Stimulated activated CD8-positive, alpha-beta memory T cell treated with anti-CD3 and anti-CD28 coated beads, Interleukin-15, amount 100 ng/mL, for 48 hours (primary cell): Measurements from ENCODE around the gene CDKL5.
A peak's percentile ranks its signal among the peaks of the same experiment; 100 is the strongest.
"Not testable (repeated sequence)": the region's sequence is repeated elsewhere in the genome, so short reads cannot be mapped to it uniquely, and the experiment has no call there.

Experiments
- DNase-seq, 2 donors: peaks; one replicate each; pipeline ENCODE4 v3.0.0-alpha.2; 2020; ENCODE audit warnings: low read depth in 2 of 2

The CDKL5 gene

GRCh38 chrX:18425199-18426003, at the start of gene CDKL5:
Gene CDKL5 (plus strand): TSS chrX:18425608. CDS start chrX:18507097, 81,489 bp downstream.
- peak; percentile 87 to 90 for DNase-seq

DNA sequence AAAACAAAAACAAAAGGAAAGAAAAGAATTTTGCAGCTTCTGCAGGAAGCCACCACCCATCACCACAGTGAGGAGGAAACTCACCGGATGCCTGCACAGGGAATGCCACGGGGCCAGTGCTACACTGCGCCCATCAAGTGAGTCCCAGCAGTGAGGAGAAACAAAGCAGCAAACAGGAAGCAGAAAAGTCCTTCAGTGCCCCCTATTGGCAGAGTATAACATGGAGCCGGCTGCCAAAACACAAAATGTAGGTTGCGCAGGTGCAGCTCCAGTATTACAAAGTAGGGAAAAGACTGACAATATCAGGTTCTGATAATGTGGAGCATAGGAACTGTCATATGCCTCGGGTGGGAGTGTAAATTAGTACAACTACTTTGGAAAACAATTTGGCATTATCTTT, 47.6 kb upstream of the CDKL5 start:
- no peak for DNase-seq

DNA sequence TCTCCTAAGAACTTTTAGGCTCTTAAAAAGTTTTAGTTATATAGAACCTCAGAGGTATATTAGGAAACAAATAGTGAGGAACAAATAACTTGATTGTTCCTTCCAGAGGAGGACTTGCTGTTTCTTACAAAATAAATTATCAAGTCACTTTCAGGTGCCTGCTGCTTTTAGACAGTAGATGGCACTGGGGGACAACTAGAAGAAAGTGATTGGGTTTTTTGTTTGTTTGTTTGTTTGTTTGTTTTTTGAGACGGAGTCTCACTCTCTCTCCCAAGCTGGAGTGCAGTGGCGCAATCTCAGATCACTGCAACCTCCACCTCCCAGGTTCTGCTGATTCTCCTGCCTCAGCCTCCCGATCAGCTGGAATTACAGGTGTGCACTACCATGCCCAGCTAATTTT, 35.4 kb upstream of the CDKL5 start:
- no peak for DNase-seq

GRCh38 chrX:18390941-18391538, 34.4 kb upstream of the CDKL5 start:
- DNase-seq, result peak in 1 of 2 donors; percentile 1

DNA sequence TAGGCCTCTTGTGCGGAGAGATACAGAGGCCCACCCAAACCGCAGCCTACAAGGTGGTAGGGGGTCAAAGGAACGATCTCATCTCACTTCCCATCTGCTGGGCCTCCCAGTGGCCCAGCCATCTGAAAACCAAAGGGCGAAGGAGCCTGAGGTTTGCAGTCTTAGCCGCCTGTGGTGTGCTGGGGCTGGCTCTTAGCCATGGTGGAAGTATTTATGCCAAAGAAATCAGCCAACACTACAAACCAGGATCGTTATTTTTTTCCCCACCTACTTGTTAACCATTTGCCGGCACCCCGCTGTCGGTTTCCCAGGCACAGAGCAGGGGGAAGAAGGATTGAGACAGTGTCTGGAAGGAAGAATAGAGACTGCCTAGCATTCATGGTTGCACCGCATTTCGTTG, 30.9 kb upstream of the CDKL5 start:
- no peak for DNase-seq

- no peak for DNase-seq
These were observed 23.6 kb upstream of the CDKL5 start for GRCh38 chrX:18401848-18402213.

DNA sequence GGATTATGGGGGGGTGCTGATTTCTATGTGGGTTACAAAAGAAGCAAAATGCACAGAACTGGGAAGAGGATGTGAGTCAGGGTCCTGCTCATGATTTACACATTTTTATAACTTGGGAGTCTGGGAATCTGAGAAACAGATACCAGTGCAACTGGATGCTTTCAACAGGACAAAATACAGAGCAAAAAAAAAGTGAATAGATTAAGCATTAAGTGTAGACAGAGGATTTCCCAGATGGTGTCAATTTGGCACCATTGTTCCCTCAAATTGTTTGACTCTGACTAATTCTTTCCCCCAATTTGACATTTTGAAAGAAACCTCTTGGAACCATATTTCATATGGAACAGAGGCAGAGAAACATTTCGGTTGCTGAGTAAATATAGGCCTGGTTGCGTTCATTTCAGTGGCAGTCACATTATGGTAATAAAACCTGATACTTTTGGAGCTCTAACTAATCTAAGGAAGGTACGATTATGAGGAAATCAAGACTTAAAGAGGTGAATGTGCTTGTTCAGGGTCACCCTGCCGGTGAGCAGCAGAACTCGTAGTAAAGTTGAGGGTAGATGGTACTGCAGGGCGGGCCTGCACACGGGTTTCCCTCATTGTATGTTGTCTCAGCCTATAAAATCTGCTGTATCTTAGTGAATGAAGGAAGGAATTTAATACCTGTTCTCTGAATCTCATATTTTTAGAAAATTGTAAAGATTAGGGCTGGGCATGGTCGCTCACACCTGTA, 18.7 kb upstream of the CDKL5 start:
- no peak for DNase-seq

- no peak for DNase-seq
These were observed 15.4 kb upstream of the CDKL5 start for GRCh38 chrX:18410038-18410437.

- DNase-seq, result no peak
These were observed 10.0 kb upstream of the CDKL5 start for GRCh38 chrX:18415386-18415785.

DNA sequence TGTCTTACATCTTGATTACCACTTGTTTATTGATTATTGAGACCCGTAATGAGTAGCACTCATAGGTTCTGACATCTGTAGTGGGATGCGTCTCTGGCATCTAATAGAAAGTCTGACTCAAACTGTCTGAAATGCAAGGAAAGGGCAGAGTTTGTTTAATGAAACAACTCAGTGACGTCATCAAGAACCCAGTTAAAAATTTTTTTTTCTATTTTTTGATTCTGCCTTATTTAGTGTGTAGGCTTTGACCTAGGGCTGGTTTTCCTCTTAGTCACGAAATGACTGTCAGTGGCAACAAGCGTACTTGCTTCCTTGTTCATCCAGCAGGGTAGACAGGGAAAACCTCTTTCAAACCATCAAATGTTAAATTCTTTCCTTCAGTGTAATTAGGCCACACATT, 3.1 kb upstream of the CDKL5 start:
- no peak for DNase-seq

DNA sequence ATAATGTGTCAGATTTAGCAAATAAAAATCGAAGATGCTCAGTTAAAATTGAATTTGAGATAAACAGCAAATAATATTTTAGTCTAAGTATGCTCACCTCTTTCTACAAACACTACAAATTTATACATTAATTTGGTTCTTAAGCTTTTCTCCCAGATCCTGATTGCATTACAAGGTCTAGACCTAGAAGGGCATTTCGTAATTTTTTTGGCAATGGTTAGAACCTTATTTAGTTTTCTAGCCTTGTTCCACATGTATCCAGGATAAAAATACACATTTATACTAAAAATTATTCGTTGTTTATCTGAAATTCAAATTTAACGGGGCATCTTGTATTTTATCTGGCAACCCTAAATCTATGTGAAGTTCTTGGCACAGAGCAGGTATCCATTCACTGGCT, 2.5 kb upstream of the CDKL5 start:
- no peak for DNase-seq

DNA sequence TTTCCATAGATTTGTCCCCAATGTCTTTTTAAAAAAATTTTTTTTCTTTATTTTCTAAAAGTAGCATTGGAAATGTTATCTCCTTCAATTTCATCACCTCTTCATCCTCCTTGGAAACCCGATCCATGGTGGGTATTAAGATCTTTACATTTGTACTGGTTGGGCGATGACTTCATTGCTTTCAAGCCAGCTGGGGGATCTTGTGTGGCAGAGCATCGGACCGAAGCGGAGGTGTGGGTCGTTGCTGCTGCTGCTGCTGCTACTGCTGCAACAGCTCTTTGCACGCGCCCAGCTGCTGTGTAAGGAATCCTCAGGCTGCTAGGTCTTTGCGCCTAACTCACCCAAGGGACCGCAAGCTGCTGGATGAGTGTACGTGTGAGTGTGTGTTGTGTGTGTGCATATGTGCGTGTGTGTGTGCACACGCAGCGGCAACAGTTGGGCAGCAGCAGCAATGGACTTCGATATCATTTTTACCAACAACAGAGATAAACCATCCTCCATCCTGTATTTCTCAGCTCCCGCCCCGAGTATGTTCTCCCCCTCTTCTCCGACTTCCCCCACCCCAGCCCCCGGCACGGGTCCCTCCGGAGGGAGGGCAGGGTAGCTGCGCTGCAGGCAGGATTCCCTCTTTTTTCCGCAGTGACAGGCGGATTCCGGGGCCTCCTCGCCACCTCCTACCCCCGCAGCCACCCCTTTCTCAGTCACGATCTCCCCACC, 768 bp upstream of the CDKL5 start:
- no peak for DNase-seq

- DNase-seq, result no peak
These were observed 554 bp downstream of the CDKL5 start for GRCh38 chrX:18426004-18426320.

DNA sequence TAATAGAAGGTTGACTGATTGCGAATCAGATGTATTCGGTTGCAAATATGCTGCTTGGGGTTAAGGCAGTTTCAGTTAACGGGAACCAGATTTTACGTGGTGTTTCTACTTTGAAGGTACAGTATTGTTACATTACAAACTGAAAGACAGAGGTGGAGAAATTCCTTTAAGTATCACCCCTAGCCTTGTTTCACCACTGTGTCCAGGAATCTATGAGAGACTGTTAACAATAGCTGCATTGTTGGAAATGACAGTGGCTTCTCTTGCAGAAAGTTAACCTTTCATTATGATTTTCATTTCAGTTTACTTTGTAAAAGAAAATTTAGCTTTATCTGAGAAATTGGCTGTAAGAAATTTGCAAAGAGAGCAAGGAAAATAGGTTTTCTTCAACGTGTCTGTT, 2.6 kb downstream of the CDKL5 start:
- no peak for DNase-seq

GRCh38 chrX:18433288-18433687, 7.9 kb downstream of the CDKL5 start:
- DNase-seq, result not testable (repeated sequence)

DNA sequence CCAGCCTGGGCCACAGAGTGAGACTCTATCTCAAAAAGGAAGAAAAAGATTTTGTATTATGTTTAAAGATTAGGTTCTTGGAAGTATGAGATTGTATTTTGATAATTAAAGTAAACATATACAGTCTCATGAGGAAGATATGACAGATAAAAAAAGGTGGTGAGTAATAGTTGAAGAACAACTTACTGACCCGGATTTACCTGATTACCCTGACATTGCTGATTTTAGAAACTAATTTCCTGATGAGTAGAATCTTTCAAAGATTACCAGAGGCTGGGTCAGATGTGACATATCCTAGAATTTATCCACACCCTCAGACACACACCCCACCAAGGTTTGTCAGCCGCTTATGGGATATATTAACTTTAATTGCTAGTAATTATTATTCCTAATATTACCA, 9.5 kb downstream of the CDKL5 start:
- DNase-seq, result no peak

GRCh38 chrX:18436017-18436416, 10.6 kb downstream of the CDKL5 start:
- DNase-seq, result no peak

DNA sequence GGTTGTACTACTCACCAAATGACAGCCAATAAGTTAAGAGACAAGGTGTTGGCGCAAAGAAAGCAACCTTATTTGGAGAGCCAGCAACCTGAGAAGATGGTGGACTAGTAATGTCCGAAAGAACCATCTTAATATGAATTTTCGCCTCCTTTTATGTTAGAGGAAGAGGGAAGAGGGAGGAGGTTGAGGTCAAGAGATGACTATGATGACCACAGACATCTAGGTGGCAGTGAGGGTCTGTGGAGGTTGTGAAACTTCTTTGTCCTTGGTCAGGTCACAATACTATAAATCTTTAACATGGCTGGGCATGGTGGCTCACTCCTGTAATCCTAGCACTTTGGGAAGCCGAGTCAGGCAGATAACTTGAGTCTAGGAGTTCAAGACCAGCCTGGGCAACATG, 15.4 kb downstream of the CDKL5 start:
- no peak for DNase-seq

GRCh38 chrX:18441780-18442367, 16.5 kb downstream of the CDKL5 start:
- no peak for DNase-seq

GRCh38 chrX:18448416-18448815, 23.0 kb downstream of the CDKL5 start:
- DNase-seq, result no peak

DNA sequence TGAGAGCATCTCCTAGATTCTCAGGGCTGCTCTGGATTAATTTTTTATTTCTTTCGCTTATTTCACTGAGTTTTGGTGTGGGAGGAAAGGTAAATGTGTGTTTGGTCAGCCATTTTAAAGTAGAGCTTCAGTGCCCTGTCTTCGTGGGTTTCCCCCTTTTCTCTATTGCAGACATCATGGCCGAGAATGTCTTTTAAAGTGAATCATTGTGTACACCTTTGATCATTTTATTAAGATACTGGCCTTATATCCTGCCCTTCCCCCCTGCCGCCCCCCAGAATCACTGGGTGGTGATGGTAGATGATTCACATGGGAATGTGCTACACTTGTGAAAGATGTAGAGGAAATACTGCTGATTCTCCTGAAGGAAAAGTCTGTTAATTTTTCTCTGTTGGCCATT, 23.8 kb downstream of the CDKL5 start:
- DNase-seq, result no peak

DNA sequence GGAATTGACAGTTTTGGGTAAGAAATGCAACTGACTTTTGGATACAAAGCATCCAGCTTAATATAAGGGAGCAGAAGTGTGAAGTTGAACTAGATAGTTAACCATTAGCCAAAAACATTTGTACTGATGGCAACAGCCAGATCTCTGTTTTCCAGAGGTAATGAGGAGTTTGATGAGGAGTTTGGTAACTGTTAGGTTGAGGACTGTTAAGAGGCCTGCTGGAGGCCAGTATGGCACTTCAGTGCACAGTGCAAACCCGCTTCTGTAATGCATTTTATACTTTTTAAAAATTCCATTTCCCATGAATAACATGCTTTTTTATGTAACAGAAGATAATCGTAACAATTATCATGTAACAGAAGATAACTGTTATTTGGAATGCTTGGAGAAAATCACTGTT, 30.0 kb downstream of the CDKL5 start:
- no peak for DNase-seq
